GM19099 (cell line): ENCODE measurements around the gene NFATC3.

Experiments
- POLR2A ChIP-seq: IDR thresholded peaks from 3 replicates; pipeline ENCODE4 v1.6.1; 2011; ENCODE audit warnings: low read depth; ENCODE audit not compliant: insufficient read length; ENCODE audit errors: extremely low read depth

Gene NFATC3

GRCh38 chr16:68085259-68086071 lies at the start of gene NFATC3:
Gene NFATC3 (plus strand): TSS chr16:68085370. CDS start chr16:68085682, 312 bp downstream.
- peak; percentile 70 for TF ChIP-seq POLR2A

GRCh38 chr16:68037841-68038597 lies 47.2 kb upstream of the NFATC3 start:
- peak; percentile 40 for TF ChIP-seq POLR2A

- no peak for TF ChIP-seq POLR2A
These were observed 44.5 kb upstream of the NFATC3 start for GRCh38 chr16:68040506-68041288.

GRCh38 chr16:68041783-68042182 lies 43.4 kb upstream of the NFATC3 start:
- TF ChIP-seq POLR2A: no peak

GRCh38 chr16:68046106-68046505 lies 39.1 kb upstream of the NFATC3 start:
- no peak for TF ChIP-seq POLR2A

GRCh38 chr16:68047987-68048386 lies 37.2 kb upstream of the NFATC3 start:
- no peak for TF ChIP-seq POLR2A

GRCh38 chr16:68049449-68049848 lies 35.7 kb upstream of the NFATC3 start:
- no peak for TF ChIP-seq POLR2A

- no peak for TF ChIP-seq POLR2A
These were observed 29.8 kb upstream of the NFATC3 start for GRCh38 chr16:68055395-68055794.

GRCh38 chr16:68059804-68060203 lies 25.4 kb upstream of the NFATC3 start:
- no peak for TF ChIP-seq POLR2A

- TF ChIP-seq POLR2A: no peak
These were observed 23.8 kb upstream of the NFATC3 start for GRCh38 chr16:68061396-68061795.

- TF ChIP-seq POLR2A: no peak
These were observed 22.2 kb upstream of the NFATC3 start for GRCh38 chr16:68062910-68063393.

- no peak for TF ChIP-seq POLR2A
These were observed 20.3 kb upstream of the NFATC3 start for GRCh38 chr16:68064791-68065365.

- TF ChIP-seq POLR2A: no peak
These were observed 19.4 kb upstream of the NFATC3 start for GRCh38 chr16:68065716-68066305.

GRCh38 chr16:68066763-68067162 lies 18.4 kb upstream of the NFATC3 start:
- no peak for TF ChIP-seq POLR2A
